Ovary (tissue), 3 donors: ENCODE results near the gene ATP6V1F.

Experiments
- CTCF ChIP-seq, 3 donors: fragments of 450-650 bp in 2 of 3; fragments of 200-600 bp in 1 of 3; IDR thresholded peaks; one replicate each; pipeline versions ENCODE4 v1.5.1 to v1.8.0; 2016 to 2022; ENCODE audit warnings: antibody characterized with exemption in 3 of 3, mild to moderate bottlenecking in 1 of 3
- POLR2A ChIP-seq: fragments of 450-650 bp; IDR thresholded peaks from one replicate; pipeline ENCODE4 v1.6.1; 2017; ENCODE audit warnings: antibody characterized with exemption, mild to moderate bottlenecking, moderate library complexity
- donor health status: DM: no; HTN: no; CAD: no.

GRCh38 chr7:128869138-128869943, 6.7 kb downstream of the ATP6V1F start:
- TF ChIP-seq CTCF (IDR thresholded peaks at IDR 0.05), result peak in 1 of 3 donors; percentile 19
- TF ChIP-seq POLR2A, result no peak
